CD14-positive monocyte (primary cell): ENCODE results near the gene ERCC6L2. TPM values are rescaled to one million over a fixed set of nuclear protein-coding genes. Genes with fewer than 3 reads are reported as not detected.

ENCODE experiments used
- DNase-seq, 3 donors: peaks; one replicate each; pipeline ENCODE4 v3.0.0-alpha.2; 2011 to 2022
- H2AFZ ChIP-seq: 2 replicates; pipeline ENCODE4 v1.6.0; 2012; ENCODE audit warnings: mild to moderate bottlenecking, low read depth, low read length, inconsistent platforms; ENCODE audit not compliant: insufficient read depth, poor library complexity, severe bottlenecking
- H3K27ac ChIP-seq, 2 donors: 1 replicate in 1 of 2; 2 replicates in 1 of 2; pipeline ENCODE4 v1.5.1; 2012 to 2013; ENCODE audit warnings: low read length in 2 of 2, control low read depth in 1 of 2, inconsistent platforms in 1 of 2, low read depth in 1 of 2, mild to moderate bottlenecking in 1 of 2
- H3K27me3 ChIP-seq, 2 donors: one replicate each; pipeline versions ENCODE4 v1.6.0 to v1.6.1; 2011 to 2013; ENCODE audit warnings: low read length in 2 of 2; ENCODE audit not compliant: control insufficient read depth in 2 of 2, insufficient read depth in 2 of 2
- H3K36me3 ChIP-seq, 2 donors: replicated peaks in 1 of 2; 1 replicate in 1 of 2; 2 replicates in 1 of 2; pipeline versions ENCODE4 v1.5.1 to v1.6.1; 2012 to 2013; ENCODE audit warnings: low read length in 2 of 2, control low read depth in 1 of 2, inconsistent platforms in 1 of 2, mild to moderate bottlenecking in 1 of 2; ENCODE audit not compliant: insufficient read depth in 2 of 2, control insufficient read depth in 1 of 2
- H3K4me1 ChIP-seq, 2 donors: 1 replicate in 1 of 2; 2 replicates in 1 of 2; pipeline versions ENCODE4 v1.5.1 to v1.6.1; 2012 to 2013; ENCODE audit warnings: low read length in 2 of 2, control low read depth in 1 of 2, inconsistent platforms in 1 of 2, mild to moderate bottlenecking in 1 of 2, moderate library complexity in 1 of 2; ENCODE audit not compliant: insufficient read depth in 2 of 2, control insufficient read depth in 1 of 2
- H3K4me2 ChIP-seq: replicated peaks from 2 replicates; pipeline ENCODE3; 2012; ENCODE audit warnings: low read length, moderate library complexity, mild to moderate bottlenecking; ENCODE audit not compliant: poor library complexity, severe bottlenecking; ENCODE audit errors: extremely low read depth
- H3K4me3 ChIP-seq, 3 experiments: fragments of 200-600 bp in 1 of 3; sonication (generic) in 1 of 3; replicated peaks in 1 of 3; 1 replicate in 2 of 3; 2 replicates in 1 of 3; pipeline ENCODE4 v1.5.1; 2011 to 2013; ENCODE audit warnings: low read length in 3 of 3, mild to moderate bottlenecking in 3 of 3, control low read depth in 2 of 3, low read depth in 2 of 3, inconsistent platforms in 1 of 3, moderate library complexity in 1 of 3
- H3K79me2 ChIP-seq: 2 replicates; pipeline ENCODE4 v1.6.0; 2012; ENCODE audit warnings: mild to moderate bottlenecking, control low read depth, inconsistent platforms, low read length, moderate library complexity; ENCODE audit not compliant: insufficient read depth
- H3K9ac ChIP-seq: 2 replicates; pipeline ENCODE4 v1.6.0; 2017; ENCODE audit warnings: low read length, mild to moderate bottlenecking; ENCODE audit not compliant: insufficient read depth, poor library complexity, severe bottlenecking
- H3K9me3 ChIP-seq, 2 donors: replicated peaks in 1 of 2; 1 replicate in 1 of 2; 2 replicates in 1 of 2; pipeline versions ENCODE4 v1.5.1 to v1.6.1; 2012 to 2013; ENCODE audit warnings: low read length in 2 of 2, control low read depth in 1 of 2; ENCODE audit not compliant: control insufficient read depth in 1 of 2, insufficient read depth in 1 of 2
- H4K20me1 ChIP-seq: 2 replicates; pipeline ENCODE4 v1.6.0; 2012; ENCODE audit warnings: mild to moderate bottlenecking, low read length, control low read depth, moderate library complexity; ENCODE audit not compliant: insufficient read depth
- H3K27ac Mint-ChIP-seq, 7 donors: one replicate each; pipeline ENCODE4 v1.8.0; 2020; ENCODE audit warnings: mild to moderate bottlenecking in 7 of 7, mixed read lengths in 7 of 7, moderate library complexity in 6 of 7, inconsistent platforms in 2 of 7
- H3K27me3 Mint-ChIP-seq, 3 donors: one replicate each; pipeline ENCODE4 v1.8.0; 2021 to 2022; ENCODE audit warnings: low read depth in 3 of 3, mild to moderate bottlenecking in 3 of 3, mixed read lengths in 3 of 3, moderate library complexity in 3 of 3, inconsistent platforms in 1 of 3
- H3K36me3 Mint-ChIP-seq, 2 donors: one replicate each; pipeline ENCODE4 v1.8.0; 2020; ENCODE audit warnings: mixed read lengths in 2 of 2, inconsistent platforms in 1 of 2, mild to moderate bottlenecking in 1 of 2
- H3K4me1 Mint-ChIP-seq: one replicate; pipeline ENCODE4 v1.8.0; 2020; ENCODE audit warnings: mild to moderate bottlenecking, mixed read lengths
- H3K4me3 Mint-ChIP-seq, 2 donors: one replicate each; pipeline ENCODE4 v1.8.0; 2020; ENCODE audit warnings: mild to moderate bottlenecking in 2 of 2, mixed read lengths in 2 of 2, moderate library complexity in 1 of 2
- H3K9me3 Mint-ChIP-seq, 7 donors: one replicate each; pipeline ENCODE4 v1.8.0; 2020 to 2022; ENCODE audit warnings: mixed read lengths in 7 of 7, mild to moderate bottlenecking in 6 of 7, moderate library complexity in 6 of 7, inconsistent platforms in 2 of 7
- WGBS: methylation state at CpG from one replicate; pipeline ENCODE4 v1.1.5; 2013; ENCODE audit warnings: missing lambda C conversion rate; ENCODE audit not compliant: insufficient coverage; 5-methylcytosine and 5-hydroxymethylcytosine counted together
- intact Hi-C, 2 donors: fragments of 100-400 bp; cut with micrococcal nuclease; formaldehyde crosslinking; loops; one replicate each; pipeline versions ENCODE4 v1.15.0 to v1.15.1; 2023
- polyA plus RNA-seq, 3 donors: library from polyadenylated mRNA; depleted of rRNA in 1 of 3; unstranded in 2 of 3; stranded (reverse) in 1 of 3; fragments of 300-500 nt in 2 of 3; fragments of >200 nt in 1 of 3; fragmentation: Illumina TruSeq in 2 of 3; gene quantifications; 1 replicate in 2 of 3; 2 replicates in 1 of 3; pipeline ENCODE4 v1.2.3, GENCODE V29; 2012 to 2021
- TF ChIP-seq, protein P1 (sequence below): fragments of 200-600 bp; IDR thresholded peaks from one replicate; pipeline ENCODE4 v1.8.0; 2022; ENCODE audit warnings: antibody characterized with exemption, mild to moderate bottlenecking

Gene ERCC6L2
- polyA plus RNA-seq, 3 donors, result 7.1 to 18.9 (median 7.2) TPM

DNA sequence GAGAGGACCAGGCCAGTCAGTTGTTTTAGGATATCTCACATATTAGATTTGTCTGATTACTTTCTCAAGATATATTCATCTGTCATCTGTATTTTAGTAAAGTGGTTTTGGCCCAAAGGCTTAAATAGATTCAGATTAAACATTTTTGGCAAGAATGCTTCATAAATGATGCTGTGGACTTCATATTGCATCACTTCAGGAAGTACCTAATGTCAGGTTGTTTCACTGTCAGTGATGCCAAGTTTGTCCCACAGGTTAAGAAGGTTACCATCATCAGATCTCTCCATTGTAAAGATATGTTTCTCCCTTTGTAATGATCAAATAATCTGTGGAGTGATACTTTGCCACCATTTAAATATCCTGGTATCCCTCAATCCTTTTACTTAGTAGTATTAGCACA lies 37.3 kb downstream of the ERCC6L2 start:
- Histone ChIP-seq H3K27ac (no peak overlapping the region), H3K9me3 (no peaks in the 10 kb centered on the region), H3K4me3 (no peak overlapping the region), H3K9ac (no peak overlapping the region), H3K79me2 (no peaks in the 10 kb centered on the region), H3K4me1 (no peaks in the 10 kb centered on the region), H3K4me2 (no peak overlapping the region), H2AFZ (no peak overlapping the region), H4K20me1 (no peaks in the 10 kb centered on the region), H3K27me3 (no peaks in the 10 kb centered on the region), H3K36me3 (peaks cover 21 to 35% of the 10 kb centered on the region in 2 donors)
- intact Hi-C loops, result no loop called here
- DNase-seq, result no peak
- Mint-ChIP-seq H3K4me1 (no peaks in the 10 kb centered on the region), H3K9me3 (peaks cover 0 to 2% (median 0%) of the 10 kb centered on the region in 7 donors), H3K4me3 (no peak overlapping the region), H3K27me3 (no peaks in the 10 kb centered on the region), H3K36me3 (peaks cover 50 to 53% of the 10 kb centered on the region in 2 donors), H3K27ac (no peak overlapping the region)
- TF ChIP-seq, protein P1, sequence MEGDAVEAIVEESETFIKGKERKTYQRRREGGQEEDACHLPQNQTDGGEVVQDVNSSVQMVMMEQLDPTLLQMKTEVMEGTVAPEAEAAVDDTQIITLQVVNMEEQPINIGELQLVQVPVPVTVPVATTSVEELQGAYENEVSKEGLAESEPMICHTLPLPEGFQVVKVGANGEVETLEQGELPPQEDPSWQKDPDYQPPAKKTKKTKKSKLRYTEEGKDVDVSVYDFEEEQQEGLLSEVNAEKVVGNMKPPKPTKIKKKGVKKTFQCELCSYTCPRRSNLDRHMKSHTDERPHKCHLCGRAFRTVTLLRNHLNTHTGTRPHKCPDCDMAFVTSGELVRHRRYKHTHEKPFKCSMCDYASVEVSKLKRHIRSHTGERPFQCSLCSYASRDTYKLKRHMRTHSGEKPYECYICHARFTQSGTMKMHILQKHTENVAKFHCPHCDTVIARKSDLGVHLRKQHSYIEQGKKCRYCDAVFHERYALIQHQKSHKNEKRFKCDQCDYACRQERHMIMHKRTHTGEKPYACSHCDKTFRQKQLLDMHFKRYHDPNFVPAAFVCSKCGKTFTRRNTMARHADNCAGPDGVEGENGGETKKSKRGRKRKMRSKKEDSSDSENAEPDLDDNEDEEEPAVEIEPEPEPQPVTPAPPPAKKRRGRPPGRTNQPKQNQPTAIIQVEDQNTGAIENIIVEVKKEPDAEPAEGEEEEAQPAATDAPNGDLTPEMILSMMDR, result no peak

DNA sequence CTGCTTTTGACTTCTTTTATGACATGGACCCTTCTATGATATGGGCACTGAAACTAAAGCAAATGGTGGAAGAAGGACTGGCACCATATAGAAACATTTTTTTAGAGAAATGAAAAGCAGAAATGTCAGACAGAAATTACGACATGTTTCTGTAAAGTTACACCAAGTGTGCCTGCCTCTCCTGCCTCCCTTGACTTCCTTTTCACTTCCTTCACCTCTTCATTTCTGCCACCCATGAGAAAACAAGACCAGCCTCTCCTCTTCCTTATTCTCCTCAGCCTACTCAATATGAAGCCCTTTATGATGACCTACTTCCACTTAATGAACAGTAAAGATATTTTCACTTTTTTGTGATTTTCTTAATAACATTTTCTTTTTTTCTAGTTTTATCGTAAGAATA lies 44.5 kb downstream of the ERCC6L2 start:
- Histone ChIP-seq H3K27me3 (no peaks in the 10 kb centered on the region), H3K79me2 (no peaks in the 10 kb centered on the region), H4K20me1 (no peaks in the 10 kb centered on the region), H2AFZ (peak overlapping the region; percentile 51), H3K4me2 (peak overlapping the region; percentile 21), H3K9me3 (no peaks in the 10 kb centered on the region), H3K4me1 (peaks cover 17 to 19% of the 10 kb centered on the region in 2 donors), H3K4me3 (peak overlapping the region in 1 of 3 experiments; percentile 30), H3K36me3 (peaks cover 25 to 55% of the 10 kb centered on the region in 2 donors), H3K27ac (peak overlapping the region in 1 of 2 donors; percentile 79), H3K9ac (no peak overlapping the region)
- Mint-ChIP-seq H3K9me3 (peaks cover 0 to 11% (median 2%) of the 10 kb centered on the region in 7 donors), H3K4me3 (peak overlapping the region; percentile 1 to 27), H3K27ac (peak overlapping the region; percentile 26 to 86 (median 80)), H3K4me1 (peaks cover 17% of the 10 kb centered on the region), H3K27me3 (no peaks in the 10 kb centered on the region), H3K36me3 (peaks cover 37 to 38% of the 10 kb centered on the region in 2 donors)
- intact Hi-C loops, result no loop called here
- whole genome bisulfite sequencing, result 0% methylated on average over 1 of the region's 2 CpGs
- TF ChIP-seq, protein P1, result no peak
- DNase-seq, result peak; percentile 27 to 62 (median 44)
